ENCODE results near the gene MT1B.

The MT1B gene

DNA sequence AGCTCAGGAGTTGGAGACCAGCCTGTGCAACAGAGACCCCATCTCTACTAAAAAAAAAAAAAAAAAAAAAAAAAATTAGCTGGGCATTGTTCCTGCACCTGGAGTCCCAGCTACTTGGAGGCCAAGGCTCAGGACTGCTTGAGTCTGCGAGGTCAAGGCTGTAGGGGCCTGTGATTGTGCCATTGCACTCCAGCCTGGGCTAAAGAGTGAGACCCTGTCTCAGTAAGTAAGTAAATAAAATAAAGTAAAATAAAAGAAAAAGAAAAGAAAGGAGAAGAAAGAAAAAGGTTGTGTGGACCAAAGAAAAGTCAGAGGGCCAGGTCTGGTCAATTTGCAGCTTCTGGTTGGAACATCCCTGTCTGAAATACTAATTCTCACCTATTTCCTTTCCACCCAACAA is 48.9 kb downstream of the MT1B start:
- no peak overlapping the region for H3K27ac ChIP-seq (ENCODE audit: low read depth, low read length)
- H3K9ac ChIP-seq (ENCODE audit: low read length), result no peak overlapping the region
- no peak overlapping the region for H3K4me3 ChIP-seq (ENCODE audit: low read depth in 1 of 2, low read length in 2 of 2)
- H3K9me3 ChIP-seq (ENCODE audit: low read length), result no peaks in the 10 kb centered on the region
- no peaks in the 10 kb centered on the region for H3K27me3 ChIP-seq (ENCODE audit: control insufficient read depth in 1 of 2, insufficient read depth in 2 of 2, low read length in 2 of 2)
- H3K4me1 ChIP-seq (ENCODE audit: insufficient read depth, low read length), result peaks cover 4% of the 10 kb centered on the region
- no peaks in the 10 kb centered on the region for H3K36me3 ChIP-seq (ENCODE audit: insufficient read depth, low read length)

DNA sequence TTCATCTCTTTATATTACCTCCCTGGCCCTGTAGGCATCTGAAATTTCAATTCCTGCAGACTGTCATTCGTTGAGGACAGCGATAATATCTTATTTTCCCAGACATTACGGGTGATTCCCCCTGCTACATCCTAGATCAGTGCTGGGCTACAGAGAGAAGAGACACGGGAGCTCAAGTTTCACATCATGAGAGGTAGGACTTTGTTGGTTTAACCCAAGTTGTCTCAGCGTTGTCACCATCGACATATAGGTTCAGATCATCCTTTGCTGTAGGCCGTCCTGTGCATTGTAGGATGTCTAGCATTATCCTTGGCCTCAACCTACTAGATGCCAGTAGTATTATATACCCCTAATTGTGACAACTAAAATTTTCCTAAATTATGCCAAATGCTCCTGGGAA is 49.8 kb downstream of the MT1B start:
- H3K27me3 ChIP-seq (ENCODE audit: control insufficient read depth in 1 of 2, insufficient read depth in 2 of 2, low read length in 2 of 2), result no peaks in the 10 kb centered on the region
- H3K9ac ChIP-seq (ENCODE audit: low read length), result no peak overlapping the region
- no peaks in the 10 kb centered on the region for H3K36me3 ChIP-seq (ENCODE audit: insufficient read depth, low read length)
- peaks cover 4% of the 10 kb centered on the region for H3K4me1 ChIP-seq (ENCODE audit: insufficient read depth, low read length)
- no peak overlapping the region for H3K27ac ChIP-seq (ENCODE audit: low read depth, low read length)
- H3K4me3 ChIP-seq (ENCODE audit: low read depth in 1 of 2, low read length in 2 of 2), result no peak overlapping the region
- no peaks in the 10 kb centered on the region for H3K9me3 ChIP-seq (ENCODE audit: low read length)

All from muscle layer of colon (tissue), 2 donors.